Neural cell (in vitro differentiated cells): ENCODE data around the gene BLNK. TPM values are rescaled to one million over a fixed set of nuclear protein-coding genes. Genes with fewer than 3 reads are reported as not detected.

ENCODE experiments used
- H2AFZ ChIP-seq: fragments of 200-600, 300-800 bp; sonication (generic), shearing (Covaris generic); 2 replicates; pipeline ENCODE4 v1.6.0; 2014; ENCODE audit warnings: low read depth, mild to moderate bottlenecking, antibody characterized with exemption, low read length, moderate library complexity
- H3F3A ChIP-seq: fragments of 200-600 bp; shearing (Covaris generic); 2 replicates; pipeline ENCODE4 v1.6.1; 2016; ENCODE audit warnings: mild to moderate bottlenecking, moderate library complexity, mixed read lengths, antibody characterized with exemption, low read length; ENCODE audit not compliant: insufficient read depth, poor library complexity, severe bottlenecking
- H3K27ac ChIP-seq: fragments of 200-600, 300-800 bp; sonication (generic), shearing (Covaris generic); 2 replicates; pipeline ENCODE4 v1.5.1; 2014; ENCODE audit warnings: mild to moderate bottlenecking, low read length, moderate library complexity
- H3K27me3 ChIP-seq: fragments of 300-800, 200-600 bp; sonication (generic), shearing (Covaris generic); 2 replicates; pipeline ENCODE4 v1.6.0; 2014; ENCODE audit warnings: mild to moderate bottlenecking, low read depth, low read length, moderate library complexity; ENCODE audit not compliant: insufficient read depth
- H3K36me3 ChIP-seq: fragments of 300-800, 200-600 bp; sonication (generic), shearing (Covaris generic); 2 replicates; pipeline ENCODE4 v1.5.1; 2014; ENCODE audit warnings: mild to moderate bottlenecking, antibody characterized with exemption, low read length, moderate library complexity; ENCODE audit not compliant: insufficient read depth
- H3K4me2 ChIP-seq: fragments of 300-800, 200-600 bp; sonication (generic), shearing (Covaris generic); 2 replicates; pipeline ENCODE4 v1.6.0; 2014; ENCODE audit warnings: mild to moderate bottlenecking, low read length
- H3K4me3 ChIP-seq: fragments of 300-800, 200-600 bp; sonication (generic), shearing (Covaris generic); 2 replicates; pipeline ENCODE4 v1.5.1; 2014; ENCODE audit warnings: mild to moderate bottlenecking, low read length, moderate library complexity
- H3K79me2 ChIP-seq: fragments of 200-600 bp; shearing (Covaris generic); replicated peaks from 2 replicates; pipeline ENCODE4 v1.6.0; 2014; ENCODE audit warnings: mild to moderate bottlenecking, low read length, moderate library complexity; ENCODE audit not compliant: insufficient read depth
- H3K9ac ChIP-seq: fragments of 300-800, 200-600 bp; sonication (generic), shearing (Covaris generic); 2 replicates; pipeline ENCODE4 v1.6.1; 2016; ENCODE audit warnings: mild to moderate bottlenecking, low read length, mixed read lengths
- H3K9me2 ChIP-seq: fragments of 200-600 bp; shearing (Covaris generic); 2 replicates; pipeline ENCODE4 v1.6.1; 2016; ENCODE audit warnings: mild to moderate bottlenecking, low read length, mixed read lengths; ENCODE audit not compliant: insufficient read depth
- H3K9me3 ChIP-seq: fragments of 200-600, 300-800 bp; sonication (generic), shearing (Covaris generic); 2 replicates; pipeline ENCODE4 v1.6.1; 2016; ENCODE audit warnings: mild to moderate bottlenecking, mixed run types, low read length, moderate library complexity, mixed read lengths
- H4K20me1 ChIP-seq: fragments of 200-600 bp; shearing (Covaris generic); 2 replicates; pipeline ENCODE4 v1.6.1; 2016; ENCODE audit warnings: mild to moderate bottlenecking, mixed run types; ENCODE audit not compliant: insufficient read depth
- EP300 ChIP-seq: fragments of 450-650 bp; conservative IDR thresholded peaks from 2 replicates; pipeline ENCODE4 v1.6.1; 2014; ENCODE audit warnings: antibody characterized with exemption, mild to moderate bottlenecking, moderate library complexity; ENCODE audit not compliant: poor library complexity, severe bottlenecking
- EZH2 ChIP-seq: fragments of 200-600, 300-800 bp; shearing (Covaris generic), sonication (generic); IDR thresholded peaks from 2 replicates; pipeline ENCODE4 v1.6.1; 2014; ENCODE audit warnings: antibody characterized with exemption, low read length, borderline replicate concordance, mild to moderate bottlenecking; ENCODE audit not compliant: insufficient read depth, poor library complexity, severe bottlenecking
- MXI1 ChIP-seq: fragments of 450-650 bp; conservative IDR thresholded peaks from 2 replicates; pipeline ENCODE4 v1.6.1; 2014; ENCODE audit warnings: antibody characterized with exemption, mild to moderate bottlenecking; ENCODE audit not compliant: poor library complexity, severe bottlenecking
- POLR2AphosphoS5 ChIP-seq: IDR thresholded peaks from 2 replicates; pipeline ENCODE4 v1.6.1; 2012
- RAD21 ChIP-seq: fragments of 450-650 bp; conservative IDR thresholded peaks from 2 replicates; pipeline ENCODE4 v1.6.1; 2014; ENCODE audit warnings: antibody characterized with exemption, mild to moderate bottlenecking, moderate library complexity
- SMC3 ChIP-seq: fragments of 450-650 bp; conservative IDR thresholded peaks from 2 replicates; pipeline ENCODE4 v1.6.1; 2014; ENCODE audit warnings: antibody characterized with exemption, mild to moderate bottlenecking, moderate library complexity; ENCODE audit not compliant: poor library complexity
- TAF1 ChIP-seq: IDR thresholded peaks from 2 replicates; pipeline ENCODE4 v1.6.1; 2012; ENCODE audit warnings: low read depth
- polyA plus RNA-seq: library from polyadenylated mRNA; depleted of rRNA; stranded (reverse); fragments of >200 nt; gene quantifications from 2 replicates; pipeline ENCODE4 v1.2.3, GENCODE V29; 2014
- TF ChIP-seq, protein P1 (sequence below): fragments of 450-650 bp; IDR thresholded peaks from 2 replicates; pipeline ENCODE4 v1.5.1; 2014; ENCODE audit warnings: antibody characterized with exemption, mild to moderate bottlenecking, moderate library complexity; ENCODE audit not compliant: poor library complexity, severe bottlenecking
- TF ChIP-seq, protein P2 (sequence below): IDR thresholded peaks from 2 replicates; pipeline ENCODE4 v1.6.1; 2012; ENCODE audit warnings: borderline replicate concordance

Gene BLNK
- polyA plus RNA-seq, 1 donor from 2014 or later = not detected

DNA sequence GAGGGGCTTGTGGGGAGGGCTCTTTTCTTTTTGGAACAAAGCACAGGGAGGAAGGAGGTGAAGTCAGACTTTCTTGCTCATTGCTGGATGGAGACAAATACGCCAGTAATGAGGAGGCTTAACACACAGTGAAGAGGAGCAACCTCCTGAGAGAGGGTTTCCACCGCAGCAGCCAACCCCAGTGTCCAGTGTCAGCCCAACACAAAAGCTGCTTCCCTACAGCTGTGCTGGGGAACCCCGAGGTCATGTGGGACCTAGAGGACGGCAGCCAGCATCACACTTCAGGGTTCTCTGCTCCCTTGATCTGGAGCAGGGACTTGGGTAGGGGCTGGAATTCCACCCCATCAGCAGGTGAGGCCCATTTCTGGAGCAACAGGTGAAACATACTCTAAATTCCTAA is 7.7 kb downstream of the BLNK start:
- Histone ChIP-seq H3K9me2 (no peaks in the 10 kb centered on the region), H3K27me3 (no peaks in the 10 kb centered on the region), H3K9ac (no peak overlapping the region), H4K20me1 (no peaks in the 10 kb centered on the region), H3K4me2 (no peak overlapping the region), H3F3A (no peaks in the 10 kb centered on the region), H3K79me2 (no peaks in the 10 kb centered on the region), H3K9me3 (no peaks in the 10 kb centered on the region), H3K36me3 (no peaks in the 10 kb centered on the region), H3K27ac (no peak overlapping the region), H2AFZ (no peak overlapping the region), H3K4me3 (no peak overlapping the region)
- no peak for TF ChIP-seq EP300
- TF ChIP-seq POLR2AphosphoS5 = no peak
- no peak for TF ChIP-seq TAF1
- no peak for TF ChIP-seq RAD21

DNA sequence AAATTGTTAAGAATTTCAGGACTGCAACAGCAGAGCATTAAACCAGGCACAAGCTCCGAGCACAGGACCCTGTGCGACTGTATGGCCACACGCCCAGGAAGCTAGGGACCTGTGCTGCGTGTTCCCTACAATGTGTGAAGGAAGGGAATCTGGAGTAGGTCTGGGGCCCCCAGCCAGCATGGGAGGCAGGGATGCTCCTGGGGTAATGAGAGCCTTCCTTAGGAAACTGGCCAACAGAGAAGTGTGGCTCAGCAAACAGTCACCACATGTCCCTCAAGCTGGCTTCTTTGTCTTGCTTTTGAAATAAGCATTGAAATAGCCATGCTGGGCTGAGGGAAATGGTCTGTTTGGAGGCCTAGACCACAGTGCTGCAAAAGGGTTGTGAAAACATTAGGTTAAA is 8.2 kb downstream of the BLNK start:
- H3K27me3 ChIP-seq = no peaks in the 10 kb centered on the region
- TF ChIP-seq SMC3 (no peak), RAD21 (no peak), MXI1 (no peak), EP300 (no peak), EZH2 (no peak), POLR2AphosphoS5 (no peak), TAF1 (no peak)
- TF ChIP-seq, protein P1, sequence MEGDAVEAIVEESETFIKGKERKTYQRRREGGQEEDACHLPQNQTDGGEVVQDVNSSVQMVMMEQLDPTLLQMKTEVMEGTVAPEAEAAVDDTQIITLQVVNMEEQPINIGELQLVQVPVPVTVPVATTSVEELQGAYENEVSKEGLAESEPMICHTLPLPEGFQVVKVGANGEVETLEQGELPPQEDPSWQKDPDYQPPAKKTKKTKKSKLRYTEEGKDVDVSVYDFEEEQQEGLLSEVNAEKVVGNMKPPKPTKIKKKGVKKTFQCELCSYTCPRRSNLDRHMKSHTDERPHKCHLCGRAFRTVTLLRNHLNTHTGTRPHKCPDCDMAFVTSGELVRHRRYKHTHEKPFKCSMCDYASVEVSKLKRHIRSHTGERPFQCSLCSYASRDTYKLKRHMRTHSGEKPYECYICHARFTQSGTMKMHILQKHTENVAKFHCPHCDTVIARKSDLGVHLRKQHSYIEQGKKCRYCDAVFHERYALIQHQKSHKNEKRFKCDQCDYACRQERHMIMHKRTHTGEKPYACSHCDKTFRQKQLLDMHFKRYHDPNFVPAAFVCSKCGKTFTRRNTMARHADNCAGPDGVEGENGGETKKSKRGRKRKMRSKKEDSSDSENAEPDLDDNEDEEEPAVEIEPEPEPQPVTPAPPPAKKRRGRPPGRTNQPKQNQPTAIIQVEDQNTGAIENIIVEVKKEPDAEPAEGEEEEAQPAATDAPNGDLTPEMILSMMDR = no peak
- TF ChIP-seq, protein P2, sequence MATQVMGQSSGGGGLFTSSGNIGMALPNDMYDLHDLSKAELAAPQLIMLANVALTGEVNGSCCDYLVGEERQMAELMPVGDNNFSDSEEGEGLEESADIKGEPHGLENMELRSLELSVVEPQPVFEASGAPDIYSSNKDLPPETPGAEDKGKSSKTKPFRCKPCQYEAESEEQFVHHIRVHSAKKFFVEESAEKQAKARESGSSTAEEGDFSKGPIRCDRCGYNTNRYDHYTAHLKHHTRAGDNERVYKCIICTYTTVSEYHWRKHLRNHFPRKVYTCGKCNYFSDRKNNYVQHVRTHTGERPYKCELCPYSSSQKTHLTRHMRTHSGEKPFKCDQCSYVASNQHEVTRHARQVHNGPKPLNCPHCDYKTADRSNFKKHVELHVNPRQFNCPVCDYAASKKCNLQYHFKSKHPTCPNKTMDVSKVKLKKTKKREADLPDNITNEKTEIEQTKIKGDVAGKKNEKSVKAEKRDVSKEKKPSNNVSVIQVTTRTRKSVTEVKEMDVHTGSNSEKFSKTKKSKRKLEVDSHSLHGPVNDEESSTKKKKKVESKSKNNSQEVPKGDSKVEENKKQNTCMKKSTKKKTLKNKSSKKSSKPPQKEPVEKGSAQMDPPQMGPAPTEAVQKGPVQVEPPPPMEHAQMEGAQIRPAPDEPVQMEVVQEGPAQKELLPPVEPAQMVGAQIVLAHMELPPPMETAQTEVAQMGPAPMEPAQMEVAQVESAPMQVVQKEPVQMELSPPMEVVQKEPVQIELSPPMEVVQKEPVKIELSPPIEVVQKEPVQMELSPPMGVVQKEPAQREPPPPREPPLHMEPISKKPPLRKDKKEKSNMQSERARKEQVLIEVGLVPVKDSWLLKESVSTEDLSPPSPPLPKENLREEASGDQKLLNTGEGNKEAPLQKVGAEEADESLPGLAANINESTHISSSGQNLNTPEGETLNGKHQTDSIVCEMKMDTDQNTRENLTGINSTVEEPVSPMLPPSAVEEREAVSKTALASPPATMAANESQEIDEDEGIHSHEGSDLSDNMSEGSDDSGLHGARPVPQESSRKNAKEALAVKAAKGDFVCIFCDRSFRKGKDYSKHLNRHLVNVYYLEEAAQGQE = no peak
- H3K9ac ChIP-seq = no peak overlapping the region
- H3K9me2 ChIP-seq = no peaks in the 10 kb centered on the region
- no peaks in the 10 kb centered on the region for H4K20me1 ChIP-seq
- H3K4me2 ChIP-seq = no peak overlapping the region
- no peak overlapping the region for H3K27ac ChIP-seq
- no peak overlapping the region for H3K4me3 ChIP-seq
- no peaks in the 10 kb centered on the region for H3F3A ChIP-seq
- H3K9me3 ChIP-seq = no peaks in the 10 kb centered on the region
- H3K36me3 ChIP-seq = no peaks in the 10 kb centered on the region
- no peaks in the 10 kb centered on the region for H3K79me2 ChIP-seq
- no peak overlapping the region for H2AFZ ChIP-seq

DNA sequence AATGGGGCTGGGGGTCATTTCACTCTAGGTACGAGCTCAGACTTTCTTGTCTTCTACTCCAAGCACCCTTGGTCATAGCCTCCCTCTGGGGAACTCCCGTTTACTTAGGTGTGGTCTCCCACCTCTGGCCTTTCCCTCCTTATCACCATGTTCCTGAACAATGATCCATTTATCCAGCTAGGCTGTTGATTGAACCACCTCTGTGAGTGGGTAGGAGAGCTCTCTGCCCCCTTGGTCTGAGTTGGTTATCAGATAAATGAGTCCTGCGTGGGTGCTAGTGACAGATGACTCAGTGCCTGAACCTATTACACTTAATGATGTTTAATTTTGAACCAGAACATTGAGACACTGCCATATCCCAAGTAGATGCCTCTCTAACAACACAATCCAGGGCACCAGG is 9.4 kb downstream of the BLNK start:
- Histone ChIP-seq H2AFZ (no peak overlapping the region), H3F3A (no peaks in the 10 kb centered on the region), H3K79me2 (no peaks in the 10 kb centered on the region), H3K27ac (no peak overlapping the region), H3K4me3 (no peak overlapping the region), H3K36me3 (no peaks in the 10 kb centered on the region), H3K27me3 (no peaks in the 10 kb centered on the region), H3K4me2 (no peak overlapping the region), H4K20me1 (no peaks in the 10 kb centered on the region), H3K9ac (no peak overlapping the region), H3K9me2 (no peaks in the 10 kb centered on the region), H3K9me3 (no peaks in the 10 kb centered on the region)
- TF ChIP-seq, protein P1 = no peak
- no peak for TF ChIP-seq POLR2AphosphoS5
